ENCODE data around the gene CSF2. TPM values are rescaled to one million over a fixed set of nuclear protein-coding genes. Genes with fewer than 3 reads are reported as not detected.

Gene CSF2
- total RNA-seq, 1 experiment from 2014 or later: not detected

GRCh38 chr5:132032196-132032595 is 41.4 kb upstream of the CSF2 start:
- Histone ChIP-seq H3K27me3 (ENCODE audit: control insufficient read depth, insufficient read depth, low read length) (peaks cover 20% of the 10 kb centered on the region), H3K9me3 (ENCODE audit: control insufficient read depth, insufficient read depth, low read depth, low read length) (no peaks in the 10 kb centered on the region), H3K4me3 (ENCODE audit: low read depth in 2 of 2, low read length in 2 of 2) (no peak overlapping the region), H3K27ac (ENCODE audit: low read length) (no peak overlapping the region), H3K4me1 (ENCODE audit: control insufficient read depth, insufficient read depth, low read length) (no peaks in the 10 kb centered on the region), H3K36me3 (ENCODE audit: control insufficient read depth, insufficient read depth, low read length) (no peaks in the 10 kb centered on the region)
- intact Hi-C loops (cut with micrococcal nuclease; ENCODE audit: unreplicated experiment): no loop called here
- no peak for TF ChIP-seq CTCF (IDR thresholded peaks at IDR 0.05)
- TF ChIP-seq SIN3A (IDR thresholded peaks at IDR 0.05; ENCODE audit: borderline replicate concordance, insufficient read depth, low read depth, low read length): no peak
- TF ChIP-seq REST (IDR thresholded peaks at IDR 0.05; ENCODE audit: insufficient read depth in 1 of 2, low read depth in 2 of 2, low read length in 1 of 2): no peak
- TF ChIP-seq TCF7L2 (IDR thresholded peaks at IDR 0.05; ENCODE audit: low read depth, low read length): no peak
- no peak for TF ChIP-seq POLR2AphosphoS5 (IDR thresholded peaks at IDR 0.05; ENCODE audit: low read depth, low read length)
- no peak for DNase-seq (ENCODE audit: low read depth, low spot score)
- in situ Hi-C loops (cut with HindIII; ENCODE audit: low pct_unique_long_range_greater_than_20kb, low sequenced_read_pairs): no loop called here
- CTCF ChIA-PET: no interaction called here
- POLR2A ChIA-PET: no interaction called here
- BruUV-seq (replicated peaks): no TSS peak
- ATAC-seq: no peak

- in situ Hi-C loops (cut with HindIII; ENCODE audit: low pct_unique_long_range_greater_than_20kb, low sequenced_read_pairs): no loop called here
- no peaks in the 10 kb centered on the region for H3K9me3 ChIP-seq (ENCODE audit: control insufficient read depth, insufficient read depth, low read depth, low read length)
- peaks cover 20% of the 10 kb centered on the region for H3K27me3 ChIP-seq (ENCODE audit: control insufficient read depth, insufficient read depth, low read length)
- ChIA-PET CTCF (no interaction called here), POLR2A (no interaction called here)
- no peak for DNase-seq (ENCODE audit: low read depth, low spot score)
- no peaks in the 10 kb centered on the region for H3K4me1 ChIP-seq (ENCODE audit: control insufficient read depth, insufficient read depth, low read length)
- TF ChIP-seq POLR2AphosphoS5 (IDR thresholded peaks at IDR 0.05; ENCODE audit: low read depth, low read length) (no peak), SIN3A (IDR thresholded peaks at IDR 0.05; ENCODE audit: borderline replicate concordance, insufficient read depth, low read depth, low read length) (no peak), REST (IDR thresholded peaks at IDR 0.05; ENCODE audit: insufficient read depth in 1 of 2, low read depth in 2 of 2, low read length in 1 of 2) (no peak), TCF7L2 (IDR thresholded peaks at IDR 0.05; ENCODE audit: low read depth, low read length) (no peak), CTCF (IDR thresholded peaks at IDR 0.05) (no peak)
- intact Hi-C loops (cut with micrococcal nuclease; ENCODE audit: unreplicated experiment): no loop called here
- H3K4me3 ChIP-seq (ENCODE audit: low read depth in 2 of 2, low read length in 2 of 2): no peak overlapping the region
- no peak for ATAC-seq
- no peak overlapping the region for H3K27ac ChIP-seq (ENCODE audit: low read length)
- BruUV-seq (replicated peaks): no TSS peak
- H3K36me3 ChIP-seq (ENCODE audit: control insufficient read depth, insufficient read depth, low read length): no peaks in the 10 kb centered on the region
Observed at GRCh38 chr5:132033122-132033521, 40.5 kb upstream of the CSF2 start.

Measured in Panc1 (cell line).